OCI-LY7 (cell line): ENCODE data around the gene NAT16.

Source experiments
- CTCF ChIP-seq: fragments of 200-600 bp; sonication (generic); conservative IDR thresholded peaks from 2 replicates; pipeline ENCODE4 v1.5.1; 2014; ENCODE audit warnings: mild to moderate bottlenecking, antibody characterized with exemption, low read length, moderate library complexity, mixed read lengths
- EZH2phosphoT487 ChIP-seq: fragments of 200-600 bp; sonication (generic); IDR thresholded peaks from 2 replicates; pipeline ENCODE4 v1.6.1; 2018; ENCODE audit warnings: low read depth, borderline replicate concordance, mild to moderate bottlenecking, mixed run types, antibody characterized with exemption, low read length, moderate library complexity, mixed read lengths

- TF ChIP-seq CTCF: no peak
- TF ChIP-seq EZH2phosphoT487: no peak
Measured at GRCh38 chr7:101161692-101162471, 18.2 kb downstream of the NAT16 start.
